Adrenal gland (tissue), 12 donors: ENCODE data around the gene BMP2K. TPM values are rescaled to one million over a fixed set of nuclear protein-coding genes. Genes with fewer than 3 reads are reported as not detected.

Experiments used
- DNase-seq, 7 donors: peaks; one replicate each; pipeline ENCODE4 v3.0.0-alpha.2; 2019 to 2020
- H3K27ac ChIP-seq, 5 donors: fragments of 200-600 bp; sonication (generic) in 4 of 5; 1 replicate in 3 of 5; 2 replicates in 2 of 5; pipeline versions ENCODE4 v1.5.1 to v1.8.0; 2016 to 2020; ENCODE audit warnings: mild to moderate bottlenecking in 1 of 5
- H3K27me3 ChIP-seq: fragments of 200-600 bp; 2 replicates; pipeline ENCODE4 v1.8.0; 2021
- H3K36me3 ChIP-seq, 2 donors: fragments of 200-600 bp; replicated peaks in 1 of 2; 1 replicate in 1 of 2; 2 replicates in 1 of 2; pipeline versions ENCODE4 v1.5.1 to v1.8.0; 2018 to 2022
- H3K4me1 ChIP-seq, 2 donors: fragments of 200-600 bp; replicated peaks in 1 of 2; 1 replicate in 1 of 2; 2 replicates in 1 of 2; pipeline versions ENCODE4 v1.5.1 to v1.8.0; 2018 to 2021
- H3K4me3 ChIP-seq, 4 donors: fragments of 200-600 bp; sonication (generic) in 3 of 4; one replicate each; pipeline ENCODE4 v1.5.1; 2016 to 2018
- H3K9me3 ChIP-seq, 3 donors: fragments of 200-600 bp; sonication (generic) in 1 of 3; replicated peaks in 1 of 3; 1 replicate in 2 of 3; 2 replicates in 1 of 3; pipeline versions ENCODE4 v1.5.1 to v1.8.0; 2016 to 2021
- CTCF ChIP-seq, 6 experiments: fragments of 450-650 bp in 4 of 6; fragments of 200-600 bp in 2 of 6; sonication (generic) in 1 of 6; IDR thresholded peaks; 1 replicate in 5 of 6; 2 replicates in 1 of 6; pipeline versions ENCODE4 v1.5.1 to v1.8.0; 2016 to 2021; ENCODE audit warnings: antibody characterized with exemption in 6 of 6, mild to moderate bottlenecking in 2 of 6, moderate library complexity in 1 of 6
- POLR2A ChIP-seq, 2 donors: fragments of 450-650 bp; IDR thresholded peaks; one replicate each; pipeline ENCODE4 v1.6.1; 2017; ENCODE audit warnings: antibody characterized with exemption in 2 of 2, mild to moderate bottlenecking in 2 of 2, moderate library complexity in 1 of 2
- WGBS, 4 donors: extraction: QIAGEN DNeasy Blood & Tissue Kit in 2 of 4; methylation state at CpG; one replicate each; pipeline versions ENCODE4 v1.1.5 to v1.1.7; 2013 to 2017; 5-methylcytosine and 5-hydroxymethylcytosine counted together
- intact Hi-C, 2 donors: fragments of 100-400 bp; cut with DNase I; formaldehyde crosslinking; loops; one replicate each; pipeline versions ENCODE4 v1.14.1 to v1.15.0; 2022 to 2023
- polyA plus RNA-seq, 3 donors: library from polyadenylated mRNA; stranded (reverse); fragments of 200-250 nt in 2 of 3; fragments of 350-450 nt in 1 of 3; fragmentation: Illumina TruSeq in 1 of 3; extraction: RNeasy Lipid Tissue Mini Kit (QIAGEN cat#74804) in 1 of 3; gene quantifications; one replicate each; pipeline ENCODE4 v1.2.3, GENCODE V29; 2013 to 2014
- total RNA-seq, 9 donors: library from RNA; depleted of rRNA in 4 of 9; stranded (reverse); fragments of >200 nt in 4 of 9; fragments of 120-200 nt in 1 of 9; fragmentation: NEBNext Ultra II Directional in 1 of 9; extraction: Animal tissue kit (Norgen Biotek cat#: 25700) in 1 of 9; gene quantifications; one replicate each; pipeline versions ENCODE4 v1.1.0 to v1.2.4, GENCODE V29; 2013 to 2023
- donor health status: healthy with polysubstance abuse.
- donor health status: Bipolar disorder and iron deficiency.
- donor health status: DM: yes; HTN: yes; CAD: no.
- donor health status: DM: no; HTN: no; CAD: no.
- donor health status: DM: no; HTN: no; CAD: no.
- donor health status: DM: yes; HTN: yes; CAD: no.

BMP2K gene
- total and polyA plus RNA-seq, 12 donors, result 8.7 to 73.2 (median 35.8) TPM

DNA sequence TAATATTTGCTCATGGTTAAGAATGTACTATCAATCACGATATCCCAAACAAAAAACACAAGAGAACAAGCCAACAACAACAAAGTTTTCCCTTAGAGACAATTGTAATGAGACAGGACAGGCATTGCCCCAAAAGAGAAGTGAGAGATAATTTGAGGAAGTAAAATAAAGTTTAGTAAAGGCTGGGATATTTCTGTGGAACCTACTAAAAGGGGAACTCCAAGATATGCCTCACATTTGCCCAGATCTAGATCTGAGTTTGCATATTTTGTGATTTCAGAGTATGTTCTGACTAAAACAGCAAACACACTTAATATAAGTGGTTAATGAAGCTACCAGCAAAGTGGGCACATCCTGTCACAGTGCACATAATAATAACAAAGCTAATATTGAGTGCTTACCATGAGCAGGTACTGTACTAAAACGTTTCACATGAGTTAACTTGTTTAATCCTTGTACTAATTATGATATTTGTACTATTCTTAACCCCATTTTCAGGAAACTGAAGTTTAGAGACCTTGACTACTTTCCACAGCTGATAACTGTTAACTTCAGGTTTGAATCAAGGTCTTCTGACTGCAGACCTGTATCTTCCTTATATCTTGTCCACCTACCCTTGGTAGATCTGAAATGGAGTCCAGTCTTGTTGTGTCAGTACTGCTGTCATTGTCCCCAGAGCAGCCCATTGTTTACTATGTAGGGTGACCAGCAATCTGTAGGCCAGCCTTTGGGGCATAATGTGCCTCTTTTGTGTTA is 26.0 kb upstream of the BMP2K start:
- H3K9me3 ChIP-seq, result no peaks in the 10 kb centered on the region
- intact Hi-C loops, result no loop called here
- no peak for TF ChIP-seq POLR2A (IDR thresholded peaks at IDR 0.05)
- TF ChIP-seq CTCF (IDR thresholded peaks at IDR 0.05), result no peak
- no peaks in the 10 kb centered on the region for H3K36me3 ChIP-seq
- peaks cover 0 to 6% of the 10 kb centered on the region in 2 donors for H3K4me1 ChIP-seq
- H3K4me3 ChIP-seq, result no peak overlapping the region
- H3K27me3 ChIP-seq, result no peaks in the 10 kb centered on the region
- no peak for DNase-seq
- WGBS, 4 donors, result 32 to 47% (median 36%) methylated on average over 2 of the region's 2 CpGs
- H3K27ac ChIP-seq, result peak overlapping the region in 1 of 5 donors; percentile 36

DNA sequence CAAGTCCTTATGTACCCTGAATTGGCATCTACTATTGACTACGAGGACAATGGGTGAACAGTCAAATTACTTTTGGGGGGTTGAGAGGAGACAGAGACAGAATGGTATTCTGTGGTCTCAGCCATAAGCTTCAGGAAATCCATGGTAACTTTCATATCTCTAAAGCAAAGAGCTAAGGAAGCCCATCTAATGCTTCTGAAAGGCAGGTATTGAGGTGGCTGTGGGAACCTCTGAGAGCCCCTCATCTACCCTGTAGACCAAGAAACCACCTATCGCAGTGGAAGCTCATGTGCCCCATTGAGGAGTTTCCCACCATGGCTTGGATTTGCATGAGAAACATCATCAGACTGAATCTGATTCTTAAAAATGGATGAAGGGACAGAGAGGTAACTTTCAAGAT is 23.1 kb upstream of the BMP2K start:
- no peak for TF ChIP-seq POLR2A (IDR thresholded peaks at IDR 0.05)
- no peak for TF ChIP-seq CTCF (IDR thresholded peaks at IDR 0.05)
- no peaks in the 10 kb centered on the region for H3K9me3 ChIP-seq
- H3K27me3 ChIP-seq, result no peaks in the 10 kb centered on the region
- H3K4me3 ChIP-seq, result no peak overlapping the region
- 76 to 98% (median 89%) methylated on average over 1 to 2 of the region's 2 CpGs for WGBS, 4 donors
- no peak for DNase-seq
- H3K4me1 ChIP-seq, result peaks cover 0 to 6% of the 10 kb centered on the region in 2 donors
- intact Hi-C loops, result no loop called here
- H3K36me3 ChIP-seq, result no peaks in the 10 kb centered on the region
- H3K27ac ChIP-seq, result no peak overlapping the region

DNA sequence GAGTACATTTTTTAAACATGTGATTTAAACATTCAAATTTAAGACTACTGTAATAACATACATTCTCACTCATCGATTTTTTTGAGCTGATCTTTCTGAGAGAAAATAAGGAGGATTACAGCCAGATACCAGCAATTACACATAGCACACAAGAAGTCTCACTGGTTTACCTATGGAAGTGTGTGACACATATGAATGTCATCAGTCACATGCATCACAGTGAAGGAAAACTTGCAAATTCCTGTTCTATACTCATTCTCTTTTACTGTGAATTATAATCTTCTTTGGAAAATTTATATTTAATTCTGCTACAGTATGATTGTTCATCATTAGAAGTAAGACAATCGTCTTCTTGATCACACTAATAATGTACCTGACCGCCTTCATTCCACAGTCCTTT is 21.3 kb upstream of the BMP2K start:
- H3K4me3 ChIP-seq, result no peak overlapping the region
- no peak overlapping the region for H3K27ac ChIP-seq
- no peaks in the 10 kb centered on the region for H3K36me3 ChIP-seq
- TF ChIP-seq CTCF (IDR thresholded peaks at IDR 0.05) (no peak), POLR2A (IDR thresholded peaks at IDR 0.05) (no peak)
- WGBS, 4 donors, result 80 to 88% (median 84%) methylated on average over 3 of the region's 3 CpGs
- H3K27me3 ChIP-seq, result no peaks in the 10 kb centered on the region
- peaks cover 0 to 6% of the 10 kb centered on the region in 2 donors for H3K4me1 ChIP-seq
- no peak for DNase-seq
- intact Hi-C loops, result no loop called here
- no peaks in the 10 kb centered on the region for H3K9me3 ChIP-seq

- no peak overlapping the region for H3K4me3 ChIP-seq
- H3K36me3 ChIP-seq, result no peaks in the 10 kb centered on the region
- no peaks in the 10 kb centered on the region for H3K4me1 ChIP-seq
- H3K9me3 ChIP-seq, result no peaks in the 10 kb centered on the region
- DNase-seq, result no peak
- no peak overlapping the region for H3K27ac ChIP-seq
- WGBS, 4 donors, result 68 to 92% (median 88%) methylated on average over 3 of the region's 3 CpGs
- TF ChIP-seq POLR2A (IDR thresholded peaks at IDR 0.05) (no peak), CTCF (IDR thresholded peaks at IDR 0.05) (no peak)
- intact Hi-C loops, result no loop called here
- H3K27me3 ChIP-seq, result no peaks in the 10 kb centered on the region
Observed at GRCh38 chr4:78756137-78756536, 20.0 kb upstream of the BMP2K start.
